Measurements from ENCODE around the gene CHST12.

CHST12 gene

DNA sequence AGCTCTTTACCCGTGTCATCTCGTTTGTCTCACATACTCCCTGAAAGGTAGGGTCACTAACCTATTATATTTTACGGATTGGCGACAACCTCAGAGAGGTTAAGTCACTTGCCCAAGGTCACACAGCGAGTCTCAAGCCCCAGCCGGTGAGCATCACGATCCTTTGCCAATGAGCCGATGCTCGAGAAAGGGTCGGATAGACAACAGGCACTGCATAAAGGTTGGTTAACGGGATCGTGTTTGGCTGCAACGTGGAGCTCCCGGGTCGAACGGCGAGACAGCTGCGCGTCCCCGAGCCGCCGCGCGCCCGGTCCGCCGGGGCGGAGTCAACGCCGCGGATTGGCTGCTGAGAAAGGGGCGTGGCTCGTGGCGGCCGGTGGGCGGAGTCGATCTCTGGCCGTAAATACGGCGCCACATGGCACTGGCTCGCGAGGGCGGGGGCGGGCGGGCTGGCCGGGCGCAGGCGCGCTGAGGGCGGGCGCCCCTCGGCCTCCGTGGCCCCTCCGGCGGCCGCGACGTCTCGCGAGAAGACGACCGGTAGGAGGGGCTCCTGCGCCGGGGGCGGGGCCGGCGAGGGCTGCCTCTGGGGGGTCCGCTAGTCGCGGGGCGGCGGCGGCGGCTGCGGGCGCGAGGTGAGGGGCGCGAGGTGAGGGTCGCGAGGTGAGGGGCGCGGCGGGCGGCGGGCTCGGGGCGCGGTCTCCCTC, at the start of gene CHST12:
Gene CHST12, plus strand, starts transcription at position 598 of the 704 bp plus-strand sequence. CDS start 29,029 bp downstream, outside the sequence.
- no peak for TF ChIP-seq Cebpa-rat (IDR thresholded peaks at IDR 0.05)
- H4K20me1 ChIP-seq, result peaks cover 0 to 35% (median 22%) of the 10 kb centered on the region in 11 experiments; a peak in 16 of 22 replicates
- H3K36me3 ChIP-seq, result 0 out of 22 replicates have a peak, but pooled peaks cover 0 to 3% (median 0%) of the 10 kb centered on the region in 11 experiments
- no peaks in the 10 kb centered on the region for H3K9me3 ChIP-seq (replicated peaks in 1 of 11)
- no peaks in the 10 kb centered on the region; a peak in 1 of 22 replicates for H3K27me3 ChIP-seq
- peaks cover 82 to 90% (median 85%) of the 10 kb centered on the region in 10 experiments for H3K4me1 ChIP-seq
- peak within 1 kb of the TSS; percentile 77 to 97 (median 94) for H3K27ac ChIP-seq
- H3K4me3 ChIP-seq, result peak within 1 kb of the TSS; percentile 77 to 97 (median 96)
- H3K4me2 ChIP-seq, result peak within 1 kb of the TSS; percentile 91 to 100 (median 99)
- peak within 1 kb of the TSS; percentile 90 to 97 (median 95) for H3K9ac ChIP-seq

DNA sequence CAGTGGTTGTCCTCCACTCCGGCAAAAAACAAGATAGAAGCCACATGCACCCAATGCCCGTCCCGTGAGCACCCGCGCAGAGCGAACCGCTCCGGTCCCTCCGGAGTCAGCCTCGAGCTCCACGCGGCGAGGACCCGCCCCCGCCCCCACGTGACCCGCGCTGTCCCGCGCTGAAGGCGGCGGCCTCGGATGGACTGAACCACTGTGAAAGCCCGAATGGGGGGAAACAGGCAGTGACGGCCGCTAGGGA, 49.5 kb upstream of the CHST12 start:
- Histone ChIP-seq H3K36me3 (peaks cover 14 to 31% (median 29%) of the 10 kb centered on the region in 11 experiments), H3K4me3 (peak overlapping the region; percentile 88 to 100 (median 97)), H3K9me3 (replicated peaks in 1 of 11) (no peaks in the 10 kb centered on the region), H3K9ac (peak overlapping the region; percentile 94 to 100 (median 99)), H3K27me3 (no peaks in the 10 kb centered on the region), H3K27ac (peak overlapping the region; percentile 96 to 100 (median 100)), H3K4me1 (peaks cover 40 to 44% (median 41%) of the 10 kb centered on the region in 10 experiments), H3K4me2 (peak overlapping the region; percentile 82 to 98 (median 95)), H4K20me1 (peaks cover 36 to 41% (median 40%) of the 10 kb centered on the region in 11 experiments)
- TF ChIP-seq Cebpa-rat (IDR thresholded peaks at IDR 0.05), result no peak

DNA sequence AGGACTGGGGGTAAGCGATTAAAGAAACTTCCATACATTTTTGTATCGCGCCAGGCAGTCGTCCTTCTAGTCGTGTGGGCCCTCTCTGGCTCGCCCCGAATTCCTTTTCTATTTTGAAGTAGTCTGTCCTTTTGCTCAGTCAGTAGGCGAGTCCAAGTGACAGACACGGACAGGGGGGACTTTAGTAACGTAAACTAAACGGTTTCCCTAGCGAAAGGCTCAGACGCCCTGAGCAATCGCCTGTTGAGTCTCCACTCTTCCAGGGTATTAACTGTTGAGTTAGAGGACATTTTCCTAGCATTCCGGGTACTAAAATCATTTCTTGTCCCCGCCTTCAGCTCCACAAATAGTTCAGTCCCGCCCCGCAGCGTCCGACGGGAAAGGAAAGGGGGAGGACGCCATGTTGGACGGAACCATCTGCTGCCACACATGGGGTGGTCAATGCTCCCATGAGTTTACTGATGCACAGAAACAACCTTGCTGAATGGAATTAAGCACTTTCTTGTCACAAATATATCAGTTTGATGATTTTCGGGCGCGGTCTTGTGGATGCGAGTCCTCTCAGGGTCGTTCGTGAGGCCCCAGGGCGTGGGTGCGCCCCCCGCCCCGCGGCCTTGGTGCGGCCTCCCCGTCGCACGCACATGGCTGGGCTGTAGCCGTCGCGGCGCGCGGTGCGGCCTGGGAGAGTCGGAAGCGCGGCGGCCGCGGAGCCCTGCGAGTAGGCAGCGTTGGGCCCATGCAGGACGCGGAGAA, 49.0 kb upstream of the CHST12 start, which contains the start of gene EIF3B:
Gene EIF3B, plus strand, starts transcription at position 642 of the 753 bp plus-strand sequence. Its CDS starts 95 bp downstream, at position 737.
- Histone ChIP-seq H3K9ac (peak within 1 kb of the TSS; percentile 94 to 100 (median 99)), H3K4me3 (peak within 1 kb of the TSS; percentile 88 to 100 (median 97)), H3K4me1 (peaks cover 43 to 49% (median 46%) of the 10 kb centered on the region in 10 experiments), H3K27me3 (no peaks in the 10 kb centered on the region), H3K9me3 (replicated peaks in 1 of 11) (no peaks in the 10 kb centered on the region), H3K4me2 (peak within 1 kb of the TSS; percentile 82 to 98 (median 95)), H4K20me1 (peaks cover 41 to 46% (median 45%) of the 10 kb centered on the region in 11 experiments), H3K36me3 (peaks cover 19 to 36% (median 34%) of the 10 kb centered on the region in 11 experiments), H3K27ac (peak within 1 kb of the TSS; percentile 96 to 100 (median 100))
- no peak for TF ChIP-seq Cebpa-rat (IDR thresholded peaks at IDR 0.05)

DNA sequence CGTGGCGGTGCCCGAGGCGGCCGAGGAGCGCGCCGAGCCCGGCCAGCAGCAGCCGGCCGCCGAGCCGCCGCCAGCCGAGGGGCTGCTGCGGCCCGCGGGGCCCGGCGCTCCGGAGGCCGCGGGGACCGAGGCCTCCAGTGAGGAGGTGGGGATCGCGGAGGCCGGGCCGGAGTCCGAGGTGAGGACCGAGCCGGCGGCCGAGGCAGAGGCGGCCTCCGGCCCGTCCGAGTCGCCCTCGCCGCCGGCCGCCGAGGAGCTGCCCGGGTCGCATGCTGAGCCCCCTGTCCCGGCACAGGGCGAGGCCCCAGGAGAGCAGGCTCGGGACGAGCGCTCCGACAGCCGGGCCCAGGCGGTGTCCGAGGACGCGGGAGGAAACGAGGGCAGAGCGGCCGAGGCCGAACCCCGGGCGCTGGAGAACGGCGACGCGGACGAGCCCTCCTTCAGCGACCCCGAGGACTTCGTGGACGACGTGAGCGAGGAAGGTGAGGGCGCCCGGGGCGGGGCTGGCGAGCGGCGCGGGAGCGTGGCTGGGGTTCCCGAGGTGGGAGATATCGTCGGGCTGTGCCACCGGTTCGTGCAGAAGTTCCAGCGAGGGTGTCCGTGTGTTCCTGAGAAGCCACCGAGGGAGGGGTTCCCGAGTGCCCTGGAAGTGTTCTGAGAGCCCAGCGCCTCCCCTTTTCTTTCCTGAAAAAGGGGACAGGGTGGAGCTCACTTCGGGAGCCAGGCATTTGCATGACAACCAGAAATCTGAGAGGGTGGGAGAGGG, 48.3 kb upstream of the CHST12 start:
- Histone ChIP-seq H3K4me3 (peak overlapping the region; percentile 88 to 100 (median 97)), H4K20me1 (peaks cover 48 to 54% (median 53%) of the 10 kb centered on the region in 11 experiments), H3K36me3 (peaks cover 26 to 43% (median 42%) of the 10 kb centered on the region in 11 experiments), H3K27me3 (no peaks in the 10 kb centered on the region), H3K4me2 (peak overlapping the region; percentile 82 to 98 (median 95)), H3K4me1 (peaks cover 50 to 57% (median 54%) of the 10 kb centered on the region in 10 experiments), H3K9ac (peak overlapping the region; percentile 94 to 100 (median 99)), H3K27ac (peak overlapping the region; percentile 96 to 100 (median 100)), H3K9me3 (replicated peaks in 1 of 11) (no peaks in the 10 kb centered on the region)
- TF ChIP-seq Cebpa-rat (IDR thresholded peaks at IDR 0.05), result no peak

DNA sequence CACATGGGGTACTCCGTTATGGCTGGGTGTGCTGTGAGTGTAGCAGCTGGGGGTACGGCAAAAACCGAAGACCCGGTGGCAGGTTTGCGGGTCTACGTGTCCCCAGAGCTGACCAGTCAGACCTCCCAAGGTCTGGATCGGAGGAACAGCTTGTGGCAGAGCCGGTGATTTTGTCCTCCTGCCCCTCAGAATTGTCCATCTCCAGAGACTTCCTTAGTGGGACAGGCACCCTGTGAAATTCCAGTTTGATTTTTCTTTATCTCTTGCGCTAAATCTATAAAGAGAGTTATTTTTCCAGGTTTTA, 47.8 kb upstream of the CHST12 start:
- Histone ChIP-seq H3K36me3 (peaks cover 32 to 49% (median 47%) of the 10 kb centered on the region in 11 experiments), H3K9ac (peak overlapping the region; percentile 94 to 100 (median 99)), H3K4me1 (peaks cover 56 to 62% (median 59%) of the 10 kb centered on the region in 10 experiments), H3K4me3 (peak overlapping the region; percentile 88 to 100 (median 97)), H3K27me3 (no peaks in the 10 kb centered on the region), H3K4me2 (peak overlapping the region; percentile 82 to 98 (median 95)), H3K9me3 (replicated peaks in 1 of 11) (no peaks in the 10 kb centered on the region), H4K20me1 (peaks cover 53 to 59% (median 58%) of the 10 kb centered on the region in 11 experiments), H3K27ac (peak overlapping the region; percentile 96 to 100 (median 100))
- TF ChIP-seq Cebpa-rat (IDR thresholded peaks at IDR 0.05), result no peak

GRCh38 chr7:2357165-2357564, 46.2 kb upstream of the CHST12 start:
- H3K9ac ChIP-seq, result peak overlapping the region; percentile 94 to 100 (median 99); a peak in 19 of 22 replicates
- H3K27ac ChIP-seq, result peak overlapping the region in 2 of 11 experiments; percentile 0 to 100; a peak in 2 of 22 replicates
- H3K9me3 ChIP-seq (replicated peaks in 1 of 11), result no peaks in the 10 kb centered on the region
- peak overlapping the region in 9 of 10 experiments; percentile 88 to 100 (median 98); a peak in 15 of 20 replicates for H3K4me3 ChIP-seq
- H3K4me1 ChIP-seq, result peaks cover 63 to 75% (median 70%) of the 10 kb centered on the region in 10 experiments
- peak overlapping the region; percentile 82 to 98 (median 95) for H3K4me2 ChIP-seq
- H4K20me1 ChIP-seq, result peaks cover 64 to 74% (median 74%) of the 10 kb centered on the region in 11 experiments
- H3K36me3 ChIP-seq, result peaks cover 46 to 64% (median 62%) of the 10 kb centered on the region in 11 experiments
- no peak for TF ChIP-seq Cebpa-rat (IDR thresholded peaks at IDR 0.05)
- no peaks in the 10 kb centered on the region for H3K27me3 ChIP-seq

- no peaks in the 10 kb centered on the region for H3K27me3 ChIP-seq
- peaks cover 63 to 77% (median 70%) of the 10 kb centered on the region in 10 experiments for H3K4me1 ChIP-seq
- H3K27ac ChIP-seq, result peak overlapping the region in 2 of 11 experiments; percentile 0 to 100; a peak in 1 of 22 replicates
- peaks cover 68 to 78% (median 78%) of the 10 kb centered on the region in 11 experiments for H4K20me1 ChIP-seq
- peak overlapping the region in 6 of 10 experiments; percentile 94 to 100 (median 98); a peak in 6 of 20 replicates for H3K4me3 ChIP-seq
- no peaks in the 10 kb centered on the region for H3K9me3 ChIP-seq (replicated peaks in 1 of 11)
- peak overlapping the region; percentile 94 to 100 (median 99); a peak in 18 of 22 replicates for H3K9ac ChIP-seq
- TF ChIP-seq Cebpa-rat (IDR thresholded peaks at IDR 0.05), result no peak
- peak overlapping the region; percentile 82 to 98 (median 95) for H3K4me2 ChIP-seq
- H3K36me3 ChIP-seq, result peaks cover 50 to 68% (median 66%) of the 10 kb centered on the region in 11 experiments
Measured at GRCh38 chr7:2357571-2357970, 45.8 kb upstream of the CHST12 start.

GRCh38 chr7:2358968-2359527, 44.4 kb upstream of the CHST12 start:
- H3K4me1 ChIP-seq, result peaks cover 53 to 67% (median 58%) of the 10 kb centered on the region in 10 experiments
- peaks cover 65 to 82% (median 81%) of the 10 kb centered on the region in 11 experiments for H3K36me3 ChIP-seq
- TF ChIP-seq Cebpa-rat (IDR thresholded peaks at IDR 0.05), result no peak
- peak overlapping the region in 3 of 11 experiments; percentile 10 to 70 (median 60); a peak in 4 of 22 replicates for H3K27ac ChIP-seq
- H3K9me3 ChIP-seq (replicated peaks in 1 of 11), result no peaks in the 10 kb centered on the region
- H3K4me2 ChIP-seq, result peak overlapping the region in 10 of 11 experiments; percentile 21 to 98 (median 95); a peak in 13 of 22 replicates
- H3K27me3 ChIP-seq, result no peaks in the 10 kb centered on the region
- no peak overlapping the region for H3K4me3 ChIP-seq
- H4K20me1 ChIP-seq, result peaks cover 75 to 93% (median 92%) of the 10 kb centered on the region in 11 experiments
- H3K9ac ChIP-seq, result peak overlapping the region; percentile 9 to 100 (median 59); a peak in 17 of 22 replicates
